ENCODE data around the gene PDGFRB. TPM values are rescaled to one million over a fixed set of nuclear protein-coding genes. Genes with fewer than 3 reads are reported as not detected.

Gene PDGFRB
- total RNA-seq, 1 donor from 2014 or later: 2.3 TPM

DNA sequence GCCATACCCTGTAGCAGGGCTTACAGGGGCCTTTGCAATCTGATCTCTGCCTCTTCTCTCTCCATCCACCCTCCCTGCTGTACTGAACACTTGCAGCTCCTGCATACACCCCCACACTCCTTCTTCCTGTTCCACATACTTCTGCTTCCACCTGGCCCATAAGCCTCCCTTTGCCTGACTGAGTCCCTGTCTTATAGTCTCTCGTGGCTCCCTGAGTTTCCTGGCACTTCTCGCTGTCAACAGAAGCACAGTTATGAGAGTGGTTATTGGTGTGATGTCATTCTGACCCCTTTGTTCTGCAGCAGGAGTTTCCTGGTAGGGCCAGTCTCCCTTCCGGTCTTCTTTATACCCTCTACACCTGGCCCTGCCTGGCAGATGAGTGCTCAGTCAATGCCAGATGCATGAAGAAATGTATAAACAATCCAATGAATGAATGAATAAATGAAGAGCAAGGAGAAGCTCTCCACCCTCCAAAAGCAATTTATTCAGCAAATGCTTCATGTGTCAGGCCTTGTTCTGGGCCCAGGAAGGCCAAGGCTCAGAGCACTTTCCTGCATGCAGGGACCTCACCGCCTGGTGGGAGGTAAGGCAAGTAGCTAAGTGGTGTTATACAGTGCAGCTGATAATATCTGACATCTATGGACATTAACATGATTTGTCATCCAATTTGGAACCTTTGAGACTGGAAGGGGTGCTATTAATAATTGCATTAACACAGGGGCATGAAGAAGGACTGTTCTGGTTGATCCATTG is 48.8 kb downstream of the PDGFRB start:
- DNase-seq (ENCODE audit: low spot score, unreplicated experiment): no peak
- Mint-ChIP-seq H3K4me3 (ENCODE audit: low read depth) (no peak overlapping the region), H3K27me3 (peaks cover 10% of the 10 kb centered on the region), H3K4me1 (ENCODE audit: low read depth) (peaks cover 3% of the 10 kb centered on the region), H3K27ac (no peak overlapping the region), H3K9me3 (ENCODE audit: low read depth) (no peaks in the 10 kb centered on the region), H3K36me3 (ENCODE audit: insufficient read depth) (no peaks in the 10 kb centered on the region)
- TF ChIP-seq, protein P1, sequence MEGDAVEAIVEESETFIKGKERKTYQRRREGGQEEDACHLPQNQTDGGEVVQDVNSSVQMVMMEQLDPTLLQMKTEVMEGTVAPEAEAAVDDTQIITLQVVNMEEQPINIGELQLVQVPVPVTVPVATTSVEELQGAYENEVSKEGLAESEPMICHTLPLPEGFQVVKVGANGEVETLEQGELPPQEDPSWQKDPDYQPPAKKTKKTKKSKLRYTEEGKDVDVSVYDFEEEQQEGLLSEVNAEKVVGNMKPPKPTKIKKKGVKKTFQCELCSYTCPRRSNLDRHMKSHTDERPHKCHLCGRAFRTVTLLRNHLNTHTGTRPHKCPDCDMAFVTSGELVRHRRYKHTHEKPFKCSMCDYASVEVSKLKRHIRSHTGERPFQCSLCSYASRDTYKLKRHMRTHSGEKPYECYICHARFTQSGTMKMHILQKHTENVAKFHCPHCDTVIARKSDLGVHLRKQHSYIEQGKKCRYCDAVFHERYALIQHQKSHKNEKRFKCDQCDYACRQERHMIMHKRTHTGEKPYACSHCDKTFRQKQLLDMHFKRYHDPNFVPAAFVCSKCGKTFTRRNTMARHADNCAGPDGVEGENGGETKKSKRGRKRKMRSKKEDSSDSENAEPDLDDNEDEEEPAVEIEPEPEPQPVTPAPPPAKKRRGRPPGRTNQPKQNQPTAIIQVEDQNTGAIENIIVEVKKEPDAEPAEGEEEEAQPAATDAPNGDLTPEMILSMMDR (IDR thresholded peaks at IDR 0.05; ENCODE audit: unreplicated experiment): no peak

- TF ChIP-seq, protein P1 (IDR thresholded peaks at IDR 0.05; ENCODE audit: unreplicated experiment): no peak
- Mint-ChIP-seq H3K4me3 (ENCODE audit: low read depth) (no peak overlapping the region), H3K27ac (no peak overlapping the region), H3K9me3 (ENCODE audit: low read depth) (no peaks in the 10 kb centered on the region), H3K27me3 (peaks cover 10% of the 10 kb centered on the region), H3K36me3 (ENCODE audit: insufficient read depth) (no peaks in the 10 kb centered on the region), H3K4me1 (ENCODE audit: low read depth) (peaks cover 2% of the 10 kb centered on the region)
- DNase-seq (ENCODE audit: low spot score, unreplicated experiment): no peak
Measured at GRCh38 chr5:150105928-150106615, 49.6 kb downstream of the PDGFRB start.

GRCh38 chr5:150104550-150104870 is 51.1 kb downstream of the PDGFRB start:
- H3K4me3 Mint-ChIP-seq (ENCODE audit: low read depth): no peak overlapping the region
- H3K9me3 Mint-ChIP-seq (ENCODE audit: low read depth): no peaks in the 10 kb centered on the region
- H3K36me3 Mint-ChIP-seq (ENCODE audit: insufficient read depth): no peaks in the 10 kb centered on the region
- H3K27ac Mint-ChIP-seq: no peak overlapping the region
- no peaks in the 10 kb centered on the region for H3K4me1 Mint-ChIP-seq (ENCODE audit: low read depth)
- no peak for DNase-seq (ENCODE audit: low spot score, unreplicated experiment)
- TF ChIP-seq, protein P1 (IDR thresholded peaks at IDR 0.05; ENCODE audit: unreplicated experiment): no peak
- H3K27me3 Mint-ChIP-seq: peaks cover 10% of the 10 kb centered on the region

DNA sequence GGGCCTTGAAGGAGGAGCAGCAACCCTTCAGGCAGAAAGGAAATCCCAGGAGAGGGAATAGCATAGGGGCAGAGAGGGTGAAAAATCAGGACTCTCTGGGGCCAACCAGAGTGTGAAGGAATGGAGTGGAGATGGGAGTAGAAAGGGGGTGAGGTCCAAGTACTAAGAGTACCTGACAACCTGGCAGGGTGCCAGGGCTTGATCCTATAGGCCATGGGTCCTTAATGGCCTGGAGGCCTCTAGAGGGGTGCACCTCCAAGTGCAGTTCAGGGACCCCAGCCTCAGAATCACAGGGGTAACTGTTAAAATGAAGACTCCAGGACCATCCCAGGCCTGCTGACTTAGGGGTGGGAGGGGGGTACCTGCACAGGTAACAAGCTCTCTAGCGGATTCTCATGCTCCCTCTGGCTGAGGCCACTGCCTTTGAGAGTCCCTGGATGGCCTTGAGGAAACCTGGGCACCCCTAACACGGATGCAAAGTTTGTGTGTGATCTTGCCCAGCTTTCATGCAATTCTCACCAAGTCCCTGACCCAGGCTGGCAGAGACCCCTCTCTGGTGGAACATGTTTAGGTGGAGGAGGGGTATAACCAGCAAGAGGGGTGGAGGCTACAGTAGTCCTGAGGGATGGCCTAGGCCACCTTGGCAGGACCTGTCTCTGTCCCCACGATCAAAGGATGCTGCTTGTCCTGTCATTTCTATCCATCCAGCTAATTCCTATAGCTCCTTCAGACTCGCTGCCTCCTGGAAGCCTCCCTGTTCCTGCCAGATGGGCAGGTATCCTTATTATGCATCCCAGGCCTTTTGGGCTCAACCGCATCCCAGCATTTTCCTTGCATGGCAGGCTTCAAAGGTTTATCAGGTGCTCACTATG is 51.7 kb downstream of the PDGFRB start:
- no peak for DNase-seq (ENCODE audit: low spot score, unreplicated experiment)
- Mint-ChIP-seq H3K27me3 (peaks cover 10% of the 10 kb centered on the region), H3K4me1 (ENCODE audit: low read depth) (no peaks in the 10 kb centered on the region), H3K4me3 (ENCODE audit: low read depth) (no peak overlapping the region), H3K27ac (no peak overlapping the region), H3K36me3 (ENCODE audit: insufficient read depth) (no peaks in the 10 kb centered on the region), H3K9me3 (ENCODE audit: low read depth) (no peaks in the 10 kb centered on the region)
- TF ChIP-seq, protein P1 (IDR thresholded peaks at IDR 0.05; ENCODE audit: unreplicated experiment): no peak

DNA sequence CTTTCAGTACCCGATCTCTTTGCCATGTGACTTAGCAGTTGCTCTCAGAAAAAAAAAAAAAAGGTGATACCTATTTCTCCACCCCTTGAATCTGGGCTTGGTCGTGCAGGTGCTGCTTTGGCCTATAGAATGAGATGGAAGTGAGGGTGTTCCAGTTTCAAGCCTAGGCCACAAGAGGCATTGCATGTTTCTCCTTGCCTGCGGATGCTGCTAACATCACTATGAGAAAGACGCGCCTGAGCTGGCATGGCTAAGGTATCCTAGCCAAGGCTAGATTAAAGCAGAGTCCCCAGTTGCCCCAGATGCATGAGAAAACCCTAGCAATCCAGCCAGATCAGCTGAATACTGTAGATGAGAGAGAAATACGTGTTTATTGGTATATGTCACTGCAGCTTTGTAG is 54.6 kb downstream of the PDGFRB start:
- Mint-ChIP-seq H3K27me3 (peaks cover 3% of the 10 kb centered on the region), H3K27ac (no peak overlapping the region), H3K4me3 (ENCODE audit: low read depth) (no peak overlapping the region), H3K9me3 (ENCODE audit: low read depth) (no peaks in the 10 kb centered on the region), H3K4me1 (ENCODE audit: low read depth) (no peaks in the 10 kb centered on the region), H3K36me3 (ENCODE audit: insufficient read depth) (no peaks in the 10 kb centered on the region)
- no peak for DNase-seq (ENCODE audit: low spot score, unreplicated experiment)
- TF ChIP-seq, protein P1 (IDR thresholded peaks at IDR 0.05; ENCODE audit: unreplicated experiment): no peak

All from progenitor cell of endocrine pancreas (in vitro differentiated cells).